H1 (cell line): Measurements from ENCODE around the gene TDRD3. TPM values are rescaled to one million over a fixed set of nuclear protein-coding genes. Genes with fewer than 3 reads are reported as not detected.

Source experiments
- CTCF ChIA-PET: fragments of 300-600 bp; sonication (Branson Sonifier 250); formaldehyde crosslinking; loops from one replicate; lab custom pipeline; 2021; ENCODE audit not compliant: partially characterized antibody; lab: Charles Lee
- POLR2A ChIA-PET: fragments of 300-600 bp; sonication (Branson Sonifier 250); formaldehyde crosslinking; loops from one replicate; lab custom pipeline; 2021; ENCODE audit warnings: inconsistent platforms; ENCODE audit not compliant: partially characterized antibody; lab: Charles Lee
- DNase-seq, 2 experiments: peaks; one replicate each; pipeline versions ENCODE4 v3.0.0 to v3.0.0-alpha.2; 2010 to 2022; ENCODE audit warnings: low spot score in 2 of 2, low read depth in 1 of 2, mixed read lengths in 1 of 2
- FAIRE-seq: peaks from 2 replicates; lab custom pipeline; 2011; peaks lifted over from hg19 to GRCh38; lab: Jason Lieb, UNC
- H2AFZ ChIP-seq: 2 replicates; pipeline ENCODE4 v1.8.1; 2012; ENCODE audit warnings: low read length, inconsistent platforms
- H2AK5ac ChIP-seq: 2 replicates; pipeline ENCODE4 v1.6.1; 2013; ENCODE audit warnings: low read depth, low read length
- H2BK120ac ChIP-seq: replicated peaks from 2 replicates; pipeline ENCODE3; 2013; ENCODE audit warnings: low read depth, low read length, inconsistent platforms
- H2BK12ac ChIP-seq: 2 replicates; pipeline ENCODE4 v1.6.1; 2013; ENCODE audit warnings: low read depth, low read length
- H2BK15ac ChIP-seq: 2 replicates; pipeline ENCODE4 v1.6.1; 2013; ENCODE audit warnings: low read length
- H2BK20ac ChIP-seq: 2 replicates; pipeline ENCODE4 v1.6.1; 2013; ENCODE audit warnings: low read length
- H2BK5ac ChIP-seq: 2 replicates; pipeline ENCODE4 v1.6.1; 2013; ENCODE audit warnings: low read depth, low read length
- H3K14ac ChIP-seq: 2 replicates; pipeline ENCODE4 v1.6.1; 2013; ENCODE audit warnings: inconsistent platforms; ENCODE audit not compliant: insufficient read length
- H3K18ac ChIP-seq: 2 replicates; pipeline ENCODE4 v1.6.1; 2013; ENCODE audit warnings: low read length; ENCODE audit errors: extremely low read depth
- H3K23ac ChIP-seq: 2 replicates; pipeline ENCODE4 v1.6.1; 2013; ENCODE audit warnings: inconsistent platforms; ENCODE audit not compliant: insufficient read length
- H3K23me2 ChIP-seq: 2 replicates; pipeline ENCODE4 v1.6.1; 2013; ENCODE audit warnings: low read depth, low read length
- H3K27ac ChIP-seq: 2 replicates; pipeline ENCODE4 v1.6.1; 2011; ENCODE audit warnings: low read depth, low read length, inconsistent platforms
- H3K27me3 ChIP-seq, 4 experiments: replicated peaks in 1 of 4; 1 replicate in 1 of 4; 2 replicates in 3 of 4; pipeline versions ENCODE4 v1.6.1 to v1.8.1; 2011 to 2013; ENCODE audit warnings: low read length in 3 of 4, mild to moderate bottlenecking in 3 of 4, inconsistent platforms in 2 of 4, mixed read lengths in 2 of 4, moderate library complexity in 1 of 4; ENCODE audit not compliant: control insufficient read depth in 3 of 4, insufficient read depth in 3 of 4; ENCODE audit errors: extremely low read depth in 1 of 4
- H3K36me3 ChIP-seq, 4 experiments: 2 replicates each; pipeline versions ENCODE4 v1.6.1 to v1.8.1; 2011 to 2013; ENCODE audit warnings: mild to moderate bottlenecking in 4 of 4, low read length in 3 of 4, moderate library complexity in 2 of 4, control low read depth in 1 of 4, inconsistent platforms in 1 of 4; ENCODE audit not compliant: insufficient read depth in 4 of 4, control insufficient read depth in 2 of 4
- H3K4ac ChIP-seq: replicated peaks from 2 replicates; pipeline ENCODE3; 2013; ENCODE audit warnings: low read length, low read depth, mixed read lengths, inconsistent platforms; ENCODE audit not compliant: insufficient read length
- H3K4me1 ChIP-seq, 4 experiments: replicated peaks in 1 of 4; 1 replicate in 1 of 4; 2 replicates in 3 of 4; pipeline versions ENCODE4 v1.6.1 to v1.8.1; 2011 to 2013; ENCODE audit warnings: low read length in 3 of 4, inconsistent platforms in 2 of 4, mixed read lengths in 1 of 4; ENCODE audit not compliant: insufficient read depth in 4 of 4, control insufficient read depth in 3 of 4
- H3K4me2 ChIP-seq, 2 experiments: 2 replicates each; pipeline versions ENCODE4 v1.6.1 to v1.8.1; 2011 to 2013; ENCODE audit warnings: low read depth in 2 of 2, low read length in 2 of 2, control low read depth in 1 of 2, inconsistent platforms in 1 of 2, mild to moderate bottlenecking in 1 of 2; ENCODE audit not compliant: insufficient read depth in 1 of 2
- H3K4me3 ChIP-seq, 4 experiments: fragments of 200-600, 300-600 bp in 1 of 4; sonication (generic), shearing (Covaris generic), sonication (Bioruptor Twin) in 1 of 4; 2 replicates each; pipeline versions ENCODE4 v1.5.1 to v1.8.1; 2011 to 2016; ENCODE audit warnings: low read length in 4 of 4, low read depth in 3 of 4, control low read depth in 2 of 4, inconsistent platforms in 2 of 4, mild to moderate bottlenecking in 2 of 4, mixed read lengths in 1 of 4, moderate library complexity in 1 of 4; ENCODE audit not compliant: insufficient read depth in 2 of 4; ENCODE audit errors: extremely low read depth in 1 of 4
- H3K56ac ChIP-seq: replicated peaks from 2 replicates; pipeline ENCODE3; 2013; ENCODE audit warnings: low read depth, mild to moderate bottlenecking, mixed read lengths, low read length, inconsistent platforms; ENCODE audit not compliant: insufficient read length
- H3K79me1 ChIP-seq: 2 replicates; pipeline ENCODE4 v1.6.1; 2013; ENCODE audit warnings: low read depth, low read length, control low read depth
- H3K79me2 ChIP-seq, 2 experiments: 2 replicates each; pipeline versions ENCODE4 v1.6.1 to v1.8.1; 2012 to 2013; ENCODE audit warnings: low read length in 2 of 2, mild to moderate bottlenecking in 2 of 2, inconsistent platforms in 1 of 2; ENCODE audit not compliant: insufficient read depth in 2 of 2, control insufficient read depth in 1 of 2
- H3K9ac ChIP-seq, 4 experiments: replicated peaks in 1 of 4; 1 replicate in 1 of 4; 2 replicates in 3 of 4; pipeline versions ENCODE4 v1.6.1 to v1.8.1; 2011 to 2013; ENCODE audit warnings: low read depth in 3 of 4, low read length in 3 of 4, control low read depth in 2 of 4, mild to moderate bottlenecking in 2 of 4, moderate library complexity in 2 of 4, inconsistent platforms in 1 of 4; ENCODE audit errors: extremely low read depth in 1 of 4
- H3K9me3 ChIP-seq, 2 experiments: 2 replicates each; pipeline versions ENCODE4 v1.6.1 to v1.8.1; 2012 to 2013; ENCODE audit warnings: mild to moderate bottlenecking in 2 of 2, moderate library complexity in 2 of 2, control low read depth in 1 of 2, inconsistent platforms in 1 of 2, low read depth in 1 of 2, low read length in 1 of 2, mixed read lengths in 1 of 2; ENCODE audit not compliant: insufficient read depth in 2 of 2
- H4K20me1 ChIP-seq, 2 experiments: replicated peaks in 1 of 2; 2 replicates each; pipeline versions ENCODE3 to v1.8.1; 2011 to 2013; ENCODE audit warnings: inconsistent platforms in 2 of 2, low read length in 2 of 2, mild to moderate bottlenecking in 1 of 2; ENCODE audit not compliant: insufficient read depth in 2 of 2, control insufficient read depth in 1 of 2
- H4K5ac ChIP-seq: 2 replicates; pipeline ENCODE4 v1.6.1; 2013; ENCODE audit warnings: low read length, low read depth, mixed read lengths, inconsistent platforms; ENCODE audit not compliant: insufficient read length
- H4K8ac ChIP-seq: 2 replicates; pipeline ENCODE4 v1.8.0; 2013; ENCODE audit warnings: mild to moderate bottlenecking, moderate library complexity, low read length, inconsistent platforms; ENCODE audit not compliant: insufficient read depth; ENCODE audit errors: extremely low read depth
- H4K91ac ChIP-seq: replicated peaks from 2 replicates; pipeline ENCODE3; 2013; ENCODE audit warnings: low read length, mixed read lengths, inconsistent platforms; ENCODE audit not compliant: insufficient read length
- CBX5 ChIP-seq: fragments of 300-800, 300-1000 bp; sonication (generic); IDR thresholded peaks from 2 replicates; pipeline ENCODE4 v1.7.1; 2016; ENCODE audit warnings: antibody characterized with exemption, low read length, low read depth
- CHD2 ChIP-seq: IDR thresholded peaks from 2 replicates; pipeline ENCODE4 v1.6.1; 2012; ENCODE audit warnings: low read length, improper control_type of control experiment
- HDAC2 ChIP-seq, 2 experiments: fragments of 300-600 bp in 1 of 2; sonication (generic) in 1 of 2; IDR thresholded peaks; 2 replicates each; pipeline ENCODE4 v1.6.1; 2011 to 2012; ENCODE audit warnings: low read depth in 2 of 2, low read length in 2 of 2, mild to moderate bottlenecking in 2 of 2, moderate library complexity in 2 of 2, borderline replicate concordance in 1 of 2, inconsistent platforms in 1 of 2
- PHF8 ChIP-seq: fragments of 200-600 bp; sonication (generic); conservative IDR thresholded peaks from 2 replicates; pipeline ENCODE4 v1.7.1; 2012; ENCODE audit warnings: low read depth, mild to moderate bottlenecking, inconsistent platforms, low read length, moderate library complexity
- POLR2A ChIP-seq, 2 experiments: IDR thresholded peaks; 1 replicate in 1 of 2; 2 replicates in 1 of 2; pipeline ENCODE4 v1.6.1; 2011; ENCODE audit warnings: low read depth in 2 of 2, low read length in 2 of 2, mild to moderate bottlenecking in 2 of 2; ENCODE audit errors: control extremely low read depth in 1 of 2
- TCF12 ChIP-seq: IDR thresholded peaks from 2 replicates; pipeline ENCODE4 v1.6.1; 2011; ENCODE audit warnings: low read depth, mild to moderate bottlenecking, low read length
- WGBS, 2 experiments: shearing (Covaris generic) in 1 of 2; methylation state at CpG; one replicate each; pipeline versions ENCODE4 v1.1.6 to v1.1.7; 2013 to 2015; ENCODE audit warnings: low lambda C conversion rate in 2 of 2, mixed read lengths in 2 of 2, inconsistent platforms in 1 of 2, low coverage in 1 of 2, missing lambda C conversion rate in 1 of 2; ENCODE audit not compliant: insufficient replicate concordance in 2 of 2, insufficient coverage in 1 of 2, insufficient read length in 1 of 2; ENCODE audit errors: extremely low coverage in 1 of 2, missing lambda C conversion rate in 1 of 2; 5-methylcytosine and 5-hydroxymethylcytosine counted together
- polyA plus RNA-seq, 7 experiments: library from polyadenylated mRNA; depleted of rRNA in 3 of 7; stranded (reverse) in 5 of 7; unstranded in 2 of 7; fragments of >200 nt in 5 of 7; fragments of 200-250 nt in 2 of 7; gene quantifications; 1 replicate in 5 of 7; 2 replicates in 1 of 7; 4 replicates in 1 of 7; pipeline versions ENCODE4 v1.2.1 to v1.2.3, GENCODE V29; 2011 to 2013; ENCODE audit warnings: missing spikeins in 2 of 7, mixed read lengths in 2 of 7
- total RNA-seq: library from RNA; stranded (reverse); fragmentation: NEBNext Ultra II Directional; extraction: Animal tissue kit (Norgen Biotek cat#: 25700); gene quantifications from 2 replicates; pipeline ENCODE4 v1.2.1, GENCODE V29; 2021
- TF ChIP-seq, protein P1 (sequence below): IDR thresholded peaks from 2 replicates; pipeline ENCODE4 v1.6.1; 2012; ENCODE audit warnings: inconsistent platforms

TDRD3 gene
- total and polyA plus RNA-seq, 2 of the 8 experiments (the other 6 are each of a cell fraction or from before 2014, with no cell fraction given) = 2.5 to 14.7 TPM

- Histone ChIP-seq H4K20me1 (no peaks in the 10 kb centered on the region), H3K4me3 (no peak overlapping the region), H2BK12ac (no peak overlapping the region), H3K79me2 (peaks cover 0 to 2% of the 10 kb centered on the region in 2 experiments; a peak in 1 of 4 replicates), H3K9me3 (0 out of 4 replicates have a peak, but pooled peaks cover 0 to 3% of the 10 kb centered on the region in 2 experiments), H3K4me1 (no peaks in the 10 kb centered on the region), H2AK5ac (no peak overlapping the region), H2BK120ac (no peak overlapping the region), H2AFZ (no peak overlapping the region), H3K4me2 (no peak overlapping the region), H3K9ac (no peak overlapping the region), H2BK20ac (no peak overlapping the region), H3K79me1 (no peaks in the 10 kb centered on the region), H3K36me3 (no peaks in the 10 kb centered on the region), H3K18ac (no peak overlapping the region), H4K8ac (no peak overlapping the region), H3K27me3 (no peaks in the 10 kb centered on the region), H3K23ac (no peak overlapping the region), H2BK5ac (no peak overlapping the region), H3K27ac (no peak overlapping the region), H3K4ac (no peak overlapping the region), H3K14ac (no peak overlapping the region), H3K23me2 (no peaks in the 10 kb centered on the region), H4K5ac (no peak overlapping the region), H2BK15ac (no peak overlapping the region), H4K91ac (no peak overlapping the region), H3K56ac (no peak overlapping the region)
- TF ChIP-seq, protein P1, sequence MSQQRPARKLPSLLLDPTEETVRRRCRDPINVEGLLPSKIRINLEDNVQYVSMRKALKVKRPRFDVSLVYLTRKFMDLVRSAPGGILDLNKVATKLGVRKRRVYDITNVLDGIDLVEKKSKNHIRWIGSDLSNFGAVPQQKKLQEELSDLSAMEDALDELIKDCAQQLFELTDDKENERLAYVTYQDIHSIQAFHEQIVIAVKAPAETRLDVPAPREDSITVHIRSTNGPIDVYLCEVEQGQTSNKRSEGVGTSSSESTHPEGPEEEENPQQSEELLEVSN = no peak
- TF ChIP-seq POLR2A (IDR thresholded peaks at IDR 0.05; ENCODE audit: control extremely low read depth in 1 of 2, low read depth in 2 of 2, low read length in 2 of 2) (no peak), CBX5 (no peak), CHD2 (no peak), PHF8 (no peak), HDAC2 (IDR thresholded peaks at IDR 0.05; ENCODE audit: borderline replicate concordance in 1 of 2, low read depth in 2 of 2, low read length in 2 of 2) (no peak), TCF12 (no peak)
- FAIRE-seq (no peak), DNase-seq (no peak)
- ChIA-PET POLR2A (no interaction called here), CTCF (interaction anchor here (1.2 to 2.2 kb wide), 2 partner anchors 9 to 145 kb away, joined by 3 to 12 read pairs; no protein-coding TSS in a partner anchor)
- WGBS, 2 experiments = 89% methylated on average over 2 of the region's 2 CpGs; no CpG with 5 or more reads in 1 of the 2 experiments
These were observed 42.2 kb downstream of the TDRD3 start for GRCh38 chr13:60439201-60439600.
